GM12872 (cell line): Measurements from ENCODE around the gene CTH.

Source experiments
- CTCF ChIP-seq: IDR thresholded peaks from 3 replicates; pipeline ENCODE4 v1.5.1; 2011; ENCODE audit warnings: low read depth, mild to moderate bottlenecking, low read length, moderate library complexity; ENCODE audit not compliant: insufficient read depth

The CTH gene

GRCh38 chr1:70410604-70411359 is at the start of gene CTH:
TSS of gene CTH (plus strand) at chr1:70411268. CDS start at chr1:70411416, 148 bp downstream.
- TF ChIP-seq CTCF, result 0 out of 3 replicates have a peak, but pooled peaks have one; percentile 9

GRCh38 chr1:70361727-70362398 is 49.2 kb upstream of the CTH start:
- TF ChIP-seq CTCF, result no peak

GRCh38 chr1:70364439-70364838 is 46.6 kb upstream of the CTH start:
- no peak for TF ChIP-seq CTCF

GRCh38 chr1:70372426-70372825 is 38.6 kb upstream of the CTH start:
- no peak for TF ChIP-seq CTCF

- no peak for TF ChIP-seq CTCF
Measured at GRCh38 chr1:70376196-70376595, 34.9 kb upstream of the CTH start.

GRCh38 chr1:70382682-70383081 is 28.4 kb upstream of the CTH start:
- TF ChIP-seq CTCF, result no peak

GRCh38 chr1:70383483-70383882 is 27.6 kb upstream of the CTH start:
- no peak for TF ChIP-seq CTCF
